GM18951 (cell line): ENCODE results near the gene OR13J1.
A peak's percentile ranks its signal among the peaks of the same experiment; 100 is the strongest.

Experiments used
- POLR2A ChIP-seq: IDR thresholded peaks from 4 replicates; pipeline ENCODE4 v1.6.1; 2011; ENCODE audit warnings: mild to moderate bottlenecking; ENCODE audit not compliant: insufficient read length, insufficient read depth; ENCODE audit errors: extremely low read depth
- in situ Hi-C: fragments of 300-500 bp; cut with MboI; formaldehyde crosslinking; loops from one replicate; pipeline ENCODE4 v1.12.0; 2022; ENCODE audit warnings: low sequenced_read_pairs, mixed read lengths, inconsistent platforms; ENCODE audit not compliant: unreplicated experiment

The OR13J1 gene

GRCh38 chr9:35861161-35861897 is 8.9 kb downstream of the OR13J1 start:
- TF ChIP-seq POLR2A = no peak
- in situ Hi-C loops = no loop called here

GRCh38 chr9:35859990-35860339 is 10.2 kb downstream of the OR13J1 start:
- TF ChIP-seq POLR2A = no peak
- in situ Hi-C loops = no loop called here

DNA sequence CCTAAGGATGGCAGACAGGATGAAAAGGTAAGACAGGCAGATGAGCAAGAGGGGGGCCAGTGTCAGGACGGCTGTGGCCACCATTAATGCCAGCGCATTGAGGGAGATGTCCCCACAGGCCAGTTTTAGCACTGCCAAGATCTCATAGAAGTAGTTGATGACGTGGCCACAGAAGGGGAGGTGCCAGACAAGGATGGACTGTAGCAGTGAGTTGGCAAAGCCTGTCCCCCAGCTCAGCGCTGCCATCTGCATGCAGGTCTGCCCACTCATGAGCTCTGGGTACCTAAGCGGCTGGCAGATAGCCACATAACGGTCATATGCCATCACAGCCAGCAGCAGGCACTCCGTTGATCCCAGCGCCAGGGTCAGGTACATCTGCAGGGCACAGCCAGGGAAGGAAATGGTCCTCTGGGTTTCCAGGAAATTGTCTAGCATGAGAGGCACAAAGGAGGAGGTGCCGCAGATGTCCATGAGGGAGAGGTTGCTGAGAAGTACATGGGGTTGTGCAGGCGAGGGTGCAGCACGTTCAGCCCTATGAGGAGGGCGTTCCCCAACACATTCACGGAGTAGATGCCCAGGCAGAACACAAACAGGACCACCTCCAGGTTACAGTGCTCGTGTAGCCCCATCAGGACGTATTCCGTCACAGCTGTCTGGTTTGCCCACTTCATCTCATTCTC is 10.8 kb downstream of the OR13J1 start:
- TF ChIP-seq POLR2A = no peak
- in situ Hi-C loops = no loop called here

- no peak for TF ChIP-seq POLR2A
- in situ Hi-C loops = no loop called here
Observed at GRCh38 chr9:35858458-35858857, 11.7 kb downstream of the OR13J1 start.

GRCh38 chr9:35856882-35857281 is 13.3 kb downstream of the OR13J1 start:
- TF ChIP-seq POLR2A = no peak
- in situ Hi-C loops = no loop called here

DNA sequence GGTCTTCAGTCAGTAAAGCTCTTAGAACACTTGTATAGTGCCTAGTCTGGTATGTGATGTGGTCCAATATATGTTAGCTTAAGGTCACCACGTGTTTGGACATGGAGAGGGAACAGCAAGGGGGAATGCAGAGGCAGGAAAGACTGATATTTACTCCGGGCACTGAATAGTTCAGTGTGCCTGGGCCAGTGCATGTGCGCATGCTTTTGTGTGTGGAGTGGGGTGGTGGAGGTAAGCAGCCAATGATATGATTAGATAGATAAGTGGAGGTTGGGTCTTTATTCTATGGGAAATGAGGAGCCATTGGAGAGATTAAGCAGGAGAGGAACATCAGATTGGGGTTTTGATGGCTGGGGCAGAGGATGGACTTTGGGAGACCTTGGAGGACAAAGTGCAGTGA is 14.0 kb downstream of the OR13J1 start:
- in situ Hi-C loops = no loop called here

DNA sequence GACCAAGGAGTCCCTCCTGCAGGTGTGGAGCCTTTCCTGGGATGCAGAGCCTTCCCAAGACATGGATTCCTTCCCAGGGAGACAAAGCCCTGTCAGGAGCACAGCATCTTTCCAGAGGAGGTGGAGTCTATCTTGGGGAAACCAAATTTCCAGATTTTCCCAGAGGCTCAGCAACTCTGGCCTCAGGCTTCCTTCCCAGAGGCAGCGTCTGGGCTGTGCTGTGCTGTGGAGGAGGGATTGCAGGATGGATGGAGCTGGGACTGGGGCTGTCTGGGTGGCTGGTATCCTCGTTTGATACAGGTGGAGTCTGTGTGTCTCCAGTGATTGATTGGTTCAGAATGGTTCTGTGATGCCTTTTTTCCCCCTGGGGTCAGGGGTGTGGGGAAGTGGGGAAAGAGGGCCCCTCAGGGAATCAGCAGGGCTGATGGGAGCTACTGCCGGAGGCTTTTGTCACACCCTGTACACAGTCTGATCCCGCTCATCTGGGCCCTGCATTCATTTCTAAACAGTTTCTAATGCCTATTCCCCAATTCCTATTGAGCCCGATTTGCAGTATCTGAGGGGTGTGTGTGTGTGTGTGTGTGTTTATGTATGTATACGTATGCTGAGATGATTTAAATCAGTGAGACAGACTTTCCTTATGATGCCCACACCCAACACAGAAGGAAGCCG is 16.0 kb downstream of the OR13J1 start:
- no peak for TF ChIP-seq POLR2A
- in situ Hi-C loops = no loop called here

More for the DNA sequence above, 14.0 kb downstream of the OR13J1 start:
- TF ChIP-seq POLR2A = no peak

DNA sequence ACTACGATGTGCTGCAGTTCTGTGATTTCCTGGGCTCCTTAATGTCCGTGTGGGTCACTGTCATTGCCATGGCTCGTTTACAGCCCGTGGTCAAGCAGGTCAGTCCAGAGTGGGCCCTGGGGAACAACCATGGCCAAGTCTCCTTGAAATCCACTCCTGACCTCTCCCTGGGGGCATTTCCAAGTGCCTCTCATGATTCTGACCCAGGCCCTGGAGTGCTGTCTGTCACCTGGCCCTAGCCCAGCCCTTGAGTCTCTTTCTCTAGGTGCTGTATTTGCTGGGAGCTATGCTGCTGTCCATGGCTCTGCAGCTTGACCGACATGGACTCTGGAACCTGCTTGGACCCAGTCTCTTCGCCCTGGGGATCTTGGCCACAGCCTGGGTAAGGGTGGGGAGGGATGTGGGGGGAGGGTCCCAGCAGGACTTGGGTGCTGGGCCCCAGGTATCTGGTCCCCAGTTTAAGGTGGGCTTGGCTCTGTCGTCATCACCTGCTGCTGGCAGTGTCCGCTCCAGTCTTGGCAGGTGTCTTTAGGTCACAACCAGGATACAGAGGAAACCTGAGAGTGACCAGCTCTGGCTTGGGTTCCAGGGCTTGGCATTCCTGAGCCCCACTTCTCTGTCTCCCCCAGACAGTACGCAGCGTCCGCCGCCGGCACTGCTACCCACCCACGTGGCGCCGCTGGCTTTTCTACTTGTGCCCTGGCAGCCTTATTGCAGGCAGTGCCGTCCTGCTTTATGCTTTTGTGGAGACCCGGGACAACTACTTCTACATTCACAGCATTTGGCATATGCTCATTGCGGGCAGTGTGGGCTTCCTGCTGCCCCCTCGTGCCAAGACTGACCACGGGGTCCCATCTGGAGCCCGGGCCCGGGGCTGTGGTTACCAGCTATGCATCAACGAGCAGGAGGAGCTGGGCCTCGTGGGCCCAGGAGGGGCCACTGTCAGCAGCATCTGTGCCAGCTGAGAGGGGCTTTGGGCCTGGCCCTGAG is 17.0 kb downstream of the OR13J1 start:
- no peak for TF ChIP-seq POLR2A
- in situ Hi-C loops = no loop called here

- in situ Hi-C loops = no loop called here
- TF ChIP-seq POLR2A = no peak
Observed at GRCh38 chr9:35852267-35852815, 17.9 kb downstream of the OR13J1 start.

- peak; percentile 43 for TF ChIP-seq POLR2A
- in situ Hi-C loops = no loop called here
Observed at GRCh38 chr9:35847792-35848572, 22.2 kb downstream of the OR13J1 start.

DNA sequence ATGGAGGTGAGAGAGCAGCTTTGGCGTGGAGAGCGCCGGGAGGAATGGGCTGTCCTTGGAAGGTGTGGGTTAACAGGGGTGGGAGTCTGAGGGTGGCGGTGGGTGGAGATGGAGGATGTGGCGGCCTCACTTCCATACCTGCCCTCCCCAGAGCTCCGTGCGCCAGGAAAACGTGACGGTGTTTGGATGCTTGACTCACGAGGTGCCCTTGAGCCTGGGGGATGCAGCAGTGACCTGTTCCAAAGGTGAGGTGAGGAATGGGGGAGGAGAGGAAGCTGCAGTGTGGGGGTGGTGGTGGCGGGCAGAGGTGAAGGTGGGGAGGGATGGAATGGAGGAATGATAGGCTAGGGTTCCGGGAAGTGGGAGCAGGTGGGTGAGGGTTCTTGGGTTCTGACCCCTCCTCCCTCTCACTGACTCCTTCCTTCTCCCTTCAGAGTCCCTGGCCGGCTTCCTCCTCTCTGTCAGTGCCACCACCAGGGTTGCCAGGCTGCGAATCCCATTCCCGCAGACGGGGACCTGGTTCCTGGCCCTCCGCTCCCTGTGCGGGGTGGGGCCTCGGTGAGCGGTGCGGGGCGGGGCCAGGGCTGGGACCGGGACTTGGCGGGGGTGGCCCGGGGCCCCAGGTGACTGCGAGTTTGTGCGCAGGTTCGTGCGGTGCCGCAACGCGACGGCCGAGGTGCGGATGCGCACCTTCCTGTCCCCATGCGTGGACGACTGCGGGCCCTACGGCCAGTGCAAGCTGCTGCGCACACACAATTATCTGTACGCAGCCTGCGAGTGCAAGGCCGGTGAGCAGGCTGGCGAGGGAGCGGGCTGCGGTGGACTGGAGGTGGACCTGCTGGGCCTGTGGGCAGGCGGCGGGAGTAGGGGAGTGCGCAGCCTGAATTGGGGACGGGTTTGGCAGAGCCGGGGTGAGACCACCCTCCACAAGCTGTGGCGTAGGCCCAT is 24.1 kb downstream of the OR13J1 start:
- in situ Hi-C loops = no loop called here
- no peak for TF ChIP-seq POLR2A

GRCh38 chr9:35844628-35845270 is 25.5 kb downstream of the OR13J1 start:
- in situ Hi-C loops = no loop called here

More at GRCh38 chr9:35844628-35845270, 25.5 kb downstream of the OR13J1 start:
- TF ChIP-seq POLR2A = no peak
